Measurements from ENCODE around the gene KMT2B. TPM values are rescaled to one million over a fixed set of nuclear protein-coding genes. Genes with fewer than 3 reads are reported as not detected.
A peak's percentile ranks its signal among the peaks of the same experiment; 100 is the strongest.

KMT2B gene
- total RNA-seq, 1 donor from 2014 or later = 25.5 TPM

GRCh38 chr19:35746531-35746930 lies 28.7 kb downstream of the KMT2B start:
- Histone ChIP-seq H3K36me3 (no peaks in the 10 kb centered on the region), H3K9me3 (no peaks in the 10 kb centered on the region), H3K4me1 (peaks cover 5 to 26% of the 10 kb centered on the region in 2 donors), H3K4me3 (peak overlapping the region; percentile 74 to 92), H3K27ac (peak overlapping the region; percentile 99 to 100), H3K27me3 (no peaks in the 10 kb centered on the region)
- no peak for DNase-seq (ENCODE audit: low spot score in 2 of 2)
- TF ChIP-seq, protein P1, sequence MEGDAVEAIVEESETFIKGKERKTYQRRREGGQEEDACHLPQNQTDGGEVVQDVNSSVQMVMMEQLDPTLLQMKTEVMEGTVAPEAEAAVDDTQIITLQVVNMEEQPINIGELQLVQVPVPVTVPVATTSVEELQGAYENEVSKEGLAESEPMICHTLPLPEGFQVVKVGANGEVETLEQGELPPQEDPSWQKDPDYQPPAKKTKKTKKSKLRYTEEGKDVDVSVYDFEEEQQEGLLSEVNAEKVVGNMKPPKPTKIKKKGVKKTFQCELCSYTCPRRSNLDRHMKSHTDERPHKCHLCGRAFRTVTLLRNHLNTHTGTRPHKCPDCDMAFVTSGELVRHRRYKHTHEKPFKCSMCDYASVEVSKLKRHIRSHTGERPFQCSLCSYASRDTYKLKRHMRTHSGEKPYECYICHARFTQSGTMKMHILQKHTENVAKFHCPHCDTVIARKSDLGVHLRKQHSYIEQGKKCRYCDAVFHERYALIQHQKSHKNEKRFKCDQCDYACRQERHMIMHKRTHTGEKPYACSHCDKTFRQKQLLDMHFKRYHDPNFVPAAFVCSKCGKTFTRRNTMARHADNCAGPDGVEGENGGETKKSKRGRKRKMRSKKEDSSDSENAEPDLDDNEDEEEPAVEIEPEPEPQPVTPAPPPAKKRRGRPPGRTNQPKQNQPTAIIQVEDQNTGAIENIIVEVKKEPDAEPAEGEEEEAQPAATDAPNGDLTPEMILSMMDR (IDR thresholded peaks at IDR 0.05) = no peak
- intact Hi-C loops (cut with DNase I) = loop anchor here (10.0 kb wide), 3 partner anchors 368 to 602 kb away; partner anchors contain the start of genes FXYD7, OVOL3, POLR2I and TBCB

DNA sequence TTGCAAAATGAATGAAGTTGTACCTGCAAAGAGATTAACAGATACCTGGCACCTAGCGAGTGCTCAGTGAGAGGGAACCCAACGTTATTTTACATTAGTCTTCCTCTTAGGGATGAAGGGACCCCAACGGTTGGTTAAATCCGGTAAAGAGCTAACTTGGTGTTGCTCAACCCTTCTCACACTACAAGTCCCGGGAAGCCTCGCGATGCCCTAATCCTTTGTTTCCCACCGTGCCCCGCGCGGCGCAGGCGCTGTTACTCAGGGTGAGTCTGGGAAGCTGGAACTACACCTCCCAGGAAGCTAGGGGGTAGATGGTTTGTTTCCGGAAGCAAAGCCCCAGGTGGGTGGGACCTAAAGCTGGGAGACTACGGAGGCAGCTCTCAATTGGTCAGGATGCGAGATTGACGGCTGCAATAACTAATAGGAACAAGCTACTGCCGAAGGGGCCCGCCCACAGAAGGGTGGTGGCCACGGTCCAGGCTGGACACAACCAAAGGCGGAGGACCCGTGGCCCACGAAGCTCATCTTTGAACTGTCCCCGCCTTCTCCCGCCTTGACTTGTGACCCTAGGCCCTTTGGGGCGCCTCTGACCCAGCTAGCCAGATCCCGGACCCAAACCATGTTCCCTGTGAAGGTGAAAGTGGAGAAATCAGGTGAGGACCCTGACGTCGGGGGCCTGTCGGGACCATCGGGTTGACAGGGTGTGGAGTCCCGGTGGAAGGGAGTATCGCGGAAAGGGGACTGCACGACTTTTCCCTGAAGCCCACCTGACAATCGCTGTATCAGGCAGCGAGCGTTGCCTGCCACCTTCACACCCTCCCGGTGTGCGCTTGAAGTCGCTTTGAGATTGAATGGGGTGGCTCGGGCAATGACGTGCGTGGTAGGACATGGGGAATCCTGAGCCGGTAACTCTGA lies 30.6 kb downstream of the KMT2B start, which contains the start of gene LIN37:
TSS of gene LIN37 (plus strand) at position 471 of the 915 bp plus-strand sequence. CDS start at position 620, 149 bp downstream.
- Histone ChIP-seq H3K4me3 (peak within 1 kb of the TSS; percentile 82 to 91), H3K36me3 (peaks cover 8 to 14% of the 10 kb centered on the region in 2 donors), H3K9me3 (no peaks in the 10 kb centered on the region), H3K4me1 (peaks cover 5 to 26% of the 10 kb centered on the region in 2 donors), H3K27me3 (no peaks in the 10 kb centered on the region), H3K27ac (peak within 1 kb of the TSS; percentile 75 to 84)
- intact Hi-C loops (cut with DNase I) = loop anchor here (1.0 to 10.0 kb wide), 5 partner anchors 9 to 604 kb away; partner anchors contain the start of genes FXYD7, HSPB6, OVOL3 and POLR2I
- TF ChIP-seq, protein P1 (IDR thresholded peaks at IDR 0.05) = no peak
- DNase-seq (ENCODE audit: low spot score in 2 of 2) = peak; percentile 99 to 100

DNA sequence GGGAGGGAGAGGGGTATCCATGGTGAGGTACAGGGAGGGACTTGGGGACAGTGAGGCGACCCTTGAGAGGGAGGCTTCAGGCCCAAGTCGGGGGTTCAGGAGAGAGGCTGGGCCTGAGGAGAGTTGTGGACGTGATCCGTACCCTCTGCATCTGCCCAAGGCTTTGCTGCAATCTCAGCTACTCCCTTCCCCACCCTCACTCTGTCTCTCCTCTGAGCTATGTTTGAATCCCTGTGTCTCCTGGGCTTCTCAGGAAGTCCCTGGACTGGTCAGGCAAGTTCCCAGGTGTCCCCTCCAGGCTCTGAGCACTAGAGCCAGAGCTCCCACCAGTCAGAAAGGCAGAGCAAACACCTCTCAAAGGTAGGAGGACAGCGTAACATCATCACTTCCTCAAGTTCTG lies 32.4 kb downstream of the KMT2B start:
- intact Hi-C loops (cut with DNase I) = no loop called here
- no peak for DNase-seq (ENCODE audit: low spot score in 2 of 2)
- H3K27me3 ChIP-seq = no peaks in the 10 kb centered on the region
- H3K4me3 ChIP-seq = peak overlapping the region in 1 of 2 donors; percentile 5
- TF ChIP-seq, protein P1 (IDR thresholded peaks at IDR 0.05) = no peak
- peaks cover 0 to 25% of the 10 kb centered on the region in 2 donors for H3K4me1 ChIP-seq
- no peaks in the 10 kb centered on the region for H3K9me3 ChIP-seq
- H3K36me3 ChIP-seq = peaks cover 18 to 24% of the 10 kb centered on the region in 2 donors
- H3K27ac ChIP-seq = peak overlapping the region in 1 of 2 donors; percentile 15

DNA sequence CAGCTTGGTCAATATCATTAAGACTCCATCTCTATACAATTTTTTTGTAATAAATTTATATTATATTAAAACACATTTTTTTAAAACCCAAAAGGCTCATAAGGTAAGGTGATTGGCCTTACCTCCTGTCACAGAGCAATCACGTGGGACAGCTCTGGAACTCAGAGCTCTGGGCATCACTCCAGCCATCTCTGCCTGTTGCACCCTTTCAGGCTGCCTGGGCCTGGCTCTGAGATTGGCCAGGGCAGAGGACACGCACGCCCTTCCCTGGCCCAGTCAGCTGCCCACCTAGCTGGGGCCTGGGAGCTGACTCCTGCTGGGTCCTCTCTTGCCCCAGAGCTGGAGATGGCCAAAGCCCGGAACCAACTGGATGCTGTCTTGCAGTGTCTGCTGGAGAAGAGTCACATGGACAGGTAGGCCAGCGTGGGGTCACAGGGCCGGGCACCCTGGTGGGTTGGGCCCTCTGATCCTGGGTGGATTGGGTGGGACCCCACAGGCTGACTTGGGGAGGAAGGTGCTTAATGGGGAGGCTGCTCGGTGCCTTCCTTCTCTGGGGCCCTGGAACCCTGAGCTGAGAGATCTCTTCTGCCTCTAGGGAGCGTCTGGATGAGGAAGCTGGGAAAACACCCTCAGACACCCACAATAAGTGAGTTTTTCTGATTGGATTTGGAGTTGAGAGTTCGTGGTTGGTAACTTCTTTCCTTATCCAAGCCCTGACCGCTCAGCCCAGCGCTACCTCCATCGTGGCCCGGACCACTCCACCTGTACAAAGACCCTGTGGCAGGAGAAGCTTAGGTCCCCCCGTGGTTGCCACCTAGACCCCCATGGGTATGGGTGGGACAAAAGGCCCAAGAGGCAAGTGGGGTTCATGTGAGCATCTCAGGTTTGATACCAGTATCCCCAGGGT lies 34.3 kb downstream of the KMT2B start:
- intact Hi-C loops (cut with DNase I) = no loop called here
- peaks cover 4 to 30% of the 10 kb centered on the region in 2 donors for H3K4me1 ChIP-seq
- TF ChIP-seq, protein P1 (IDR thresholded peaks at IDR 0.05) = no peak
- no peaks in the 10 kb centered on the region for H3K9me3 ChIP-seq
- no peak overlapping the region for H3K27ac ChIP-seq
- DNase-seq (ENCODE audit: low spot score in 2 of 2) = no peak
- no peak overlapping the region for H3K4me3 ChIP-seq
- no peaks in the 10 kb centered on the region for H3K27me3 ChIP-seq
- peaks cover 18 to 24% of the 10 kb centered on the region in 2 donors for H3K36me3 ChIP-seq

DNA sequence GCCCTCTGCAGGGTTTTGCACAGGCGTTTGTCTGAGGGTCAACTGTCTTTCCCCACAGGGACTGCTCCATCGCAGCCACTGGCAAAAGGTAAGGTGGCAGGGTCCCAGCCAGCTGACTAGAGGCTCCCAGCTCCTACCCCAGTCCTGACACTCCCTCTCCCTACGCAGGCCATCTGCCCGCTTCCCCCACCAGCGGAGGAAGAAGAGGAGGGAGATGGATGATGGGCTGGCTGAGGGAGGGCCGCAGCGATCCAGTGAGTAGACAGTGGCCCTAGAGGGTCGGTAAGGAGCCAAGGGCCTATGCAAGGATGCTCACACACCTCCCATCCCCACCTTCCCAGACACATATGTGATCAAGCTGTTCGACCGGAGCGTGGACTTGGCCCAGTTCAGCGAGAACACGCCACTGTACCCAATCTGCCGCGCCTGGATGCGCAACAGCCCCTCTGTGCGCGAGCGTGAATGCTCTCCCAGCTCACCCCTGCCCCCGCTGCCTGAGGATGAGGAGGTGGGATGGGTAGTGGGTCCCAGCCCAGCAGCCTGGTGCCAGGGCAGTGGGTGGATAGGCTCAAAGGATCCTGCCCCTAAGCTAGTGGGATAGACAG lies 35.0 kb downstream of the KMT2B start:
- H3K4me1 ChIP-seq = peaks cover 7 to 29% of the 10 kb centered on the region in 2 donors
- DNase-seq (ENCODE audit: low spot score in 2 of 2) = no peak
- H3K4me3 ChIP-seq = no peak overlapping the region
- peaks cover 18 to 24% of the 10 kb centered on the region in 2 donors for H3K36me3 ChIP-seq
- intact Hi-C loops (cut with DNase I) = no loop called here
- no peaks in the 10 kb centered on the region for H3K27me3 ChIP-seq
- H3K27ac ChIP-seq = peak overlapping the region in 1 of 2 donors; percentile 99
- TF ChIP-seq, protein P1 (IDR thresholded peaks at IDR 0.05) = no peak
- no peaks in the 10 kb centered on the region for H3K9me3 ChIP-seq

All from ascending aorta (tissue), 2 donors.